A549 (cell line): ENCODE measurements around the gene SLC35E1.

Experiments used
- CHD2 ChIP-seq: fragments of 150-350 bp; IDR thresholded peaks from 2 replicates; pipeline ENCODE4 v1.6.1; 2014; ENCODE audit warnings: low read length; ENCODE audit not compliant: partially characterized antibody
- CTCF ChIP-seq: fragments of >200 bp; sonication (Bioruptor Twin); formaldehyde crosslinking; IDR thresholded peaks from 3 replicates; pipeline ENCODE4 v1.5.1; 2016
- E2F6 ChIP-seq: IDR thresholded peaks from 2 replicates; pipeline ENCODE4 v1.6.1; 2012; ENCODE audit warnings: low read depth, borderline replicate concordance
- MAZ ChIP-seq: fragments of 150-350 bp; IDR thresholded peaks from 2 replicates; pipeline ENCODE4 v1.6.1; 2014; ENCODE audit warnings: antibody characterized with exemption, low read depth, low read length, borderline replicate concordance
- POLR2A ChIP-seq: IDR thresholded peaks from 2 replicates; pipeline ENCODE4 v1.6.1; 2012; ENCODE audit warnings: mild to moderate bottlenecking, low read length
- REST ChIP-seq: fragments of 200-600 bp; sonication (generic); IDR thresholded peaks from 2 replicates; pipeline ENCODE4 v1.6.1; 2016; ENCODE audit warnings: antibody characterized with exemption, mild to moderate bottlenecking, moderate library complexity
- ZFP36 ChIP-seq: fragments of 450-650 bp; IDR thresholded peaks from 2 replicates; pipeline ENCODE4 v1.6.1; 2014; ENCODE audit warnings: borderline replicate concordance; ENCODE audit not compliant: partially characterized antibody
- ZNF302 ChIP-seq: fragments of 250-450 bp; sonication (Bioruptor Pico); IDR thresholded peaks from 2 replicates; pipeline ENCODE4 v1.9.0; 2021; ENCODE audit warnings: inconsistent platforms, mild to moderate bottlenecking, moderate library complexity

GRCh38 chr19:16518483-16519229 lies 53.6 kb downstream of the SLC35E1 start:
- TF ChIP-seq REST = no peak
- no peak for TF ChIP-seq CTCF
- TF ChIP-seq MAZ = no peak
- no peak for TF ChIP-seq ZNF302 (CRISPR knock-in tag)
- TF ChIP-seq E2F6 = no peak
- TF ChIP-seq ZFP36 = no peak
- TF ChIP-seq CHD2 = no peak
- TF ChIP-seq POLR2A = no peak
